ENCODE data around the gene OR5AR1. TPM values are rescaled to one million over a fixed set of nuclear protein-coding genes. Genes with fewer than 3 reads are reported as not detected.

Gene OR5AR1
- total and polyA plus RNA-seq, 12 donors, result not detected

DNA sequence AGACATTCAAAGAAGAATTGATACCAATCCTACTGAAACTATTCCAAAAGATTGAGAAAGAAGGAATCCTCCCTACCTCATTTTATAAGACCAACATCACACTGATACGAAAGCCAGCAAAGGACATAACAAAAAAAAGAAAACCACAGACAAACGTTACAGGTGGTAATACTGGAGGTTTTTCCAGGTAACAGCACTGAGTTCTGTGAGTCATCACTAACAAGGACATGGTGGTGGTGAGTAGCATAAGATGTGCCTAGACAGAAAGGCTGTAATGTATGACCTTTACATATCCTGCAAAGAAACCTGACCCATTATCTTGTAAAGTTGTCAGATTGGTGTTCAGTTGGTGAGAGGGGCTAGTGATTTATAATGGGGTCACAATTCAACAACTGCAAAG is 50.7 kb downstream of the OR5AR1 start:
- intact Hi-C loops (cut with DNase I), result no loop called here
- WGBS, 2 donors, result 66 to 69% methylated on average over 2 of the region's 2 CpGs
- no peaks in the 10 kb centered on the region for H3K36me3 ChIP-seq
- H3K4me3 ChIP-seq, result no peak overlapping the region
- ATAC-seq (no peak), DNase-seq (no peak)
- H3K4me1 ChIP-seq, result no peaks in the 10 kb centered on the region
- H3K27ac ChIP-seq, result no peak overlapping the region
- H3K27me3 ChIP-seq, result no peaks in the 10 kb centered on the region
- H3K9me3 ChIP-seq, result peaks cover 0 to 14% (median 0%) of the 10 kb centered on the region in 11 donors
- TF ChIP-seq, protein P1, sequence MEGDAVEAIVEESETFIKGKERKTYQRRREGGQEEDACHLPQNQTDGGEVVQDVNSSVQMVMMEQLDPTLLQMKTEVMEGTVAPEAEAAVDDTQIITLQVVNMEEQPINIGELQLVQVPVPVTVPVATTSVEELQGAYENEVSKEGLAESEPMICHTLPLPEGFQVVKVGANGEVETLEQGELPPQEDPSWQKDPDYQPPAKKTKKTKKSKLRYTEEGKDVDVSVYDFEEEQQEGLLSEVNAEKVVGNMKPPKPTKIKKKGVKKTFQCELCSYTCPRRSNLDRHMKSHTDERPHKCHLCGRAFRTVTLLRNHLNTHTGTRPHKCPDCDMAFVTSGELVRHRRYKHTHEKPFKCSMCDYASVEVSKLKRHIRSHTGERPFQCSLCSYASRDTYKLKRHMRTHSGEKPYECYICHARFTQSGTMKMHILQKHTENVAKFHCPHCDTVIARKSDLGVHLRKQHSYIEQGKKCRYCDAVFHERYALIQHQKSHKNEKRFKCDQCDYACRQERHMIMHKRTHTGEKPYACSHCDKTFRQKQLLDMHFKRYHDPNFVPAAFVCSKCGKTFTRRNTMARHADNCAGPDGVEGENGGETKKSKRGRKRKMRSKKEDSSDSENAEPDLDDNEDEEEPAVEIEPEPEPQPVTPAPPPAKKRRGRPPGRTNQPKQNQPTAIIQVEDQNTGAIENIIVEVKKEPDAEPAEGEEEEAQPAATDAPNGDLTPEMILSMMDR (IDR thresholded peaks at IDR 0.05), result no peak

Other genes with a start within 250 kb of the OR5AR1 start
- gene OR5M3, start 190.3 kb upstream of the OR5AR1 start, total RNA-seq, result not detected
- not detected for gene OR5M3, start 190.3 kb upstream of the OR5AR1 start, polyA plus RNA-seq
- not detected for gene OR5M8, start 172.3 kb upstream of the OR5AR1 start, total RNA-seq
- not detected for gene OR5M8, start 172.3 kb upstream of the OR5AR1 start, polyA plus RNA-seq
- not detected for gene OR5M11, start 120.4 kb upstream of the OR5AR1 start, total RNA-seq
- gene OR5M11, start 120.4 kb upstream of the OR5AR1 start, polyA plus RNA-seq, result not detected
- not detected for gene OR5M10, start 86.0 kb upstream of the OR5AR1 start, total RNA-seq
- not detected for gene OR5M10, start 86.0 kb upstream of the OR5AR1 start, polyA plus RNA-seq
- not detected for gene OR5M1, start 48.8 kb upstream of the OR5AR1 start, total RNA-seq
- gene OR5M1, start 48.8 kb upstream of the OR5AR1 start, polyA plus RNA-seq, result not detected
- not detected for gene OR5AP2, start 21.2 kb upstream of the OR5AR1 start, total RNA-seq
- not detected for gene OR5AP2, start 21.2 kb upstream of the OR5AR1 start, polyA plus RNA-seq
- not detected for gene OR9G1, start 35.4 kb downstream of the OR5AR1 start, total RNA-seq
- not detected for gene OR9G1, start 35.4 kb downstream of the OR5AR1 start, polyA plus RNA-seq
- gene OR9G4, start 85.0 kb downstream of the OR5AR1 start, total RNA-seq, result not detected
- not detected for gene OR9G4, start 85.0 kb downstream of the OR5AR1 start, polyA plus RNA-seq

Measured in heart right ventricle (tissue), 16 donors.